GM06990 (cell line): ENCODE measurements around the gene HLCS.

Experiments
- DNase-seq: peaks from one replicate; pipeline ENCODE4 v3.0.0-alpha.2; 2011; ENCODE audit not compliant: insufficient read length; ENCODE audit errors: extremely low read depth
- H3K27me3 ChIP-seq: replicated peaks from 2 replicates; pipeline ENCODE4 v1.6.0; 2011; ENCODE audit warnings: low read length; ENCODE audit not compliant: control insufficient read depth, insufficient read depth
- H3K36me3 ChIP-seq: 2 replicates; pipeline ENCODE4 v1.5.1; 2011; ENCODE audit warnings: low read length; ENCODE audit not compliant: control insufficient read depth, insufficient read depth
- H3K4me3 ChIP-seq: replicated peaks from 2 replicates; pipeline ENCODE4 v1.5.1; 2011; ENCODE audit warnings: low read depth, mild to moderate bottlenecking, control low read depth, low read length
- CTCF ChIP-seq: IDR thresholded peaks from 2 replicates; pipeline ENCODE4 v1.5.1; 2011; ENCODE audit warnings: low read length, control low read depth, mild to moderate bottlenecking, inconsistent platforms; ENCODE audit not compliant: insufficient read depth, poor library complexity, severe bottlenecking

Gene HLCS

GRCh38 chr21:36773995-36774394 is 192.5 kb downstream of the HLCS start:
- Histone ChIP-seq H3K27me3 (no peaks in the 10 kb centered on the region), H3K4me3 (no peak overlapping the region), H3K36me3 (no peaks in the 10 kb centered on the region)
- no peak for DNase-seq
- no peak for TF ChIP-seq CTCF

GRCh38 chr21:36773117-36773516 is 193.4 kb downstream of the HLCS start:
- DNase-seq, result no peak
- no peak overlapping the region for H3K4me3 ChIP-seq
- H3K36me3 ChIP-seq, result no peaks in the 10 kb centered on the region
- H3K27me3 ChIP-seq, result no peaks in the 10 kb centered on the region
- TF ChIP-seq CTCF, result no peak

GRCh38 chr21:36769051-36769839 is 197.2 kb downstream of the HLCS start:
- H3K27me3 ChIP-seq, result no peaks in the 10 kb centered on the region
- no peak for DNase-seq
- H3K4me3 ChIP-seq, result no peak overlapping the region
- H3K36me3 ChIP-seq, result no peaks in the 10 kb centered on the region
- TF ChIP-seq CTCF, result no peak

GRCh38 chr21:36768496-36768895 is 198.0 kb downstream of the HLCS start:
- no peak for TF ChIP-seq CTCF
- Histone ChIP-seq H3K4me3 (no peak overlapping the region), H3K27me3 (no peaks in the 10 kb centered on the region), H3K36me3 (no peaks in the 10 kb centered on the region)
- DNase-seq, result no peak

- no peaks in the 10 kb centered on the region for H3K27me3 ChIP-seq
- H3K4me3 ChIP-seq, result no peak overlapping the region
- no peak for TF ChIP-seq CTCF
- H3K36me3 ChIP-seq, result no peaks in the 10 kb centered on the region
- no peak for DNase-seq
These were observed 199.4 kb downstream of the HLCS start for GRCh38 chr21:36767096-36767495.
